Lower leg skin (tissue), 4 donors: ENCODE measurements around the gene ING4. TPM values are rescaled to one million over a fixed set of nuclear protein-coding genes. Genes with fewer than 3 reads are reported as not detected.

Source experiments
- DNase-seq, 2 donors: peaks; one replicate each; pipeline ENCODE4 v3.0.0-alpha.2; 2019; ENCODE audit warnings: low spot score in 2 of 2
- H3K4me3 ChIP-seq: fragments of 200-600 bp; sonication (generic); 2 replicates; pipeline ENCODE4 v1.5.1; 2017; ENCODE audit warnings: mild to moderate bottlenecking, low read depth; ENCODE audit not compliant: poor library complexity, severe bottlenecking
- CTCF ChIP-seq, 3 donors: fragments of 450-650 bp; IDR thresholded peaks; one replicate each; pipeline ENCODE4 v1.5.1; 2016; ENCODE audit warnings: antibody characterized with exemption in 3 of 3, mild to moderate bottlenecking in 3 of 3, moderate library complexity in 2 of 3
- POLR2A ChIP-seq, 2 donors: fragments of 450-650 bp; IDR thresholded peaks; one replicate each; pipeline ENCODE4 v1.6.1; 2016 to 2017; ENCODE audit warnings: antibody characterized with exemption in 2 of 2, mild to moderate bottlenecking in 1 of 2, moderate library complexity in 1 of 2
- WGBS, 2 donors: methylation state at CpG; one replicate each; pipeline ENCODE4 v1.1.5; 2018; 5-methylcytosine and 5-hydroxymethylcytosine counted together
- intact Hi-C: fragments of 100-400 bp; cut with DNase I; formaldehyde crosslinking; loops from one replicate; pipeline ENCODE4 v1.15.0; 2023; ENCODE audit warnings: low total_unique reads
- total RNA-seq, 4 donors: library from RNA; depleted of rRNA; stranded (reverse); fragments of >200 nt; gene quantifications; one replicate each; pipeline ENCODE4 v1.1.0, GENCODE V29; 2016

Gene ING4
- total RNA-seq, 4 donors from 2014 or later: 40.8 to 63.6 (median 56.0) TPM

DNA sequence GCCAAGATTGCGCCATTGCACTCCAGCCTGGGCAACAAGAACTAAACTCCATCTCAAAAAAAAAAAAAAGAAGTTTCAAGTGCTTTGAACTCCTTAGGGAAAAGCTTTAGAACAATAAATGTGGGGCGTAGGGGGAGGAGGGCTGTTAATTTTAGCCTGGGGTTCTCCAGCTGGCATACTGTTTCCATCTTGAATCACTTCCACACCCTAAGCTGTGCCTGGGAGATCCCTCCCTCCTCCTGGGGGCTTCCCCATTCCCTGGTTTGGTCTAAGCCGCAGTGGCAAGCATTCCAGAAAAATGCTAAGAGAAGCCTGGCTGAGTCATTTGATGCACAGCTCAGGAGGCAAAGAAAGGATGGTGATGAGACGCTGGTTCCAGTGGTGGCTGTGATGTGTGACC is 28.6 kb upstream of the ING4 start:
- intact Hi-C loops: no loop called here
- TF ChIP-seq POLR2A (IDR thresholded peaks at IDR 0.05): no peak
- TF ChIP-seq CTCF (IDR thresholded peaks at IDR 0.05): no peak
- WGBS, 2 donors: 57 to 62% methylated on average over 4 of the region's 4 CpGs
- no peak for DNase-seq
- H3K4me3 ChIP-seq: no peak overlapping the region

GRCh38 chr12:6688999-6689882 is 26.3 kb upstream of the ING4 start, which contains the start of gene ZNF384:
TSS of gene ZNF384 (minus strand) at chr12:6689375. CDS start at chr12:6679520, 9,855 bp downstream.
- H3K4me3 ChIP-seq: peak within 1 kb of the TSS; percentile 91
- intact Hi-C loops: no loop called here
- DNase-seq: peak; percentile 98 to 99
- TF ChIP-seq CTCF (IDR thresholded peaks at IDR 0.05): no peak
- peak in 1 of 2 donors; percentile 11 for TF ChIP-seq POLR2A (IDR thresholded peaks at IDR 0.05)
- 0% methylated on average over 72 of the region's 72 CpGs for WGBS, 2 donors

DNA sequence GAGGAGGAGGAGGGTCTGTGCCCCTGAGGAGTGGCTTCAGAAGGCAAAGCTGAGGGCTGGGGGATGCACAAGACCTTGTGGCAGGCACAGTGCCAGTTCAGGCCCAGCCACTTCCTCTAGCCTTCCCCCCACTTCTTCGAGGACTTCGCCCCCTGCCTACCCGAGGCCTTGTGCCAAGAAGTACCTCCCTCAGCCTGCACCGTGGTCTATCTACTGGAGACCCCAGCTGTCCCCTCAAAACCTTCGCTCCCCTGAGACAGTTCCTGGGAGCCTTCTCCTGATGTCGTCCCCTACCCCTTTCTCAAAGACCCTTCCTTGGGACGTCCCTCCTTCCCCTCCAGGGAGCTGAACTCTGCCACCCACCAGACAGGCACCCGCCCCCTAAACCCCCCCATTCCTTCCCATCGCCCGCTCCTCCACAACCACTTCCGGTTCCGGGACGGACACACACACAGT is 25.7 kb upstream of the ING4 start:
- peak overlapping the region; percentile 91 for H3K4me3 ChIP-seq
- intact Hi-C loops: no loop called here
- TF ChIP-seq POLR2A (IDR thresholded peaks at IDR 0.05) (no peak), CTCF (IDR thresholded peaks at IDR 0.05) (no peak)
- DNase-seq: no peak
- 0% methylated on average over 13 of the region's 13 CpGs for WGBS, 2 donors

DNA sequence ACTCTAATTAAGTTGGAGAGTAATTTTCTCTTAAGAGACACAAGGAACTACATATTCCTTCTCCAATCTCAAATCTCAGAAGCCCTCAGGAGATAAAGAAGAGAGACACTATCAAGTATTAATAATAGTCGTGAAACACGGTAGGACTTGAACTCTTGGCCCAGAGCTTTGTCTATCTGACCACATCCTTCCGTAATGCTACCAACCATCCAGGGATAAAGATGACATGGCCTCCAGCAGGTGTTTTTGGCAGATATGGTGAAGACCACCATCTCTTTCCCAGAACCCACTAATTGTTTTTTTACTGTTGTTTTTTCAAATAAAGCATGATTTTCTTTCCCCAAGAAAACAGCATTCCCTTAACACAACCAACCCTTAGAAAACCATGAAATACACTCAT is 22.9 kb upstream of the ING4 start:
- intact Hi-C loops: no loop called here
- 79 to 80% methylated on average over 3 of the region's 3 CpGs for WGBS, 2 donors
- H3K4me3 ChIP-seq: no peak overlapping the region
- no peak for DNase-seq
- no peak for TF ChIP-seq POLR2A (IDR thresholded peaks at IDR 0.05)

DNA sequence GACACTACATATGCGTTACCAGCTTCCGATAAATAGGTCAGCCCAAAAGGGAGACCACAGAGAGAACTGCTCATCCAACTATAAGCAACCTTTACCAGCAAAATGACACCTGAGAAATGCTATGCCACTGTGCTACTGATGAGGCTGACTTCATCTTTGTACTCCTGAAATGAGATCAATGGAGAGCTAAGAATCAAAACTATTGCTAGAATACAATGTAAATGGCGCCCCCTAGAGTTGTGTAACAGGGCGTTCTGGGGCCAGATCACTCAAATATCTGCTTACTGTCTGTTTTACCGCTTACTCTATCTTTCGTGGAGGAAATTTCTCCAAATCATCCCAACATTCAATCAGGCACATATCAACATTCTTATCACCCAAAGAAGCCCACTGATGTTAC is 21.7 kb upstream of the ING4 start:
- 69 to 75% methylated on average over 6 of the region's 6 CpGs for WGBS, 2 donors
- no peak overlapping the region for H3K4me3 ChIP-seq
- TF ChIP-seq CTCF (IDR thresholded peaks at IDR 0.05): no peak
- TF ChIP-seq POLR2A (IDR thresholded peaks at IDR 0.05): no peak
- intact Hi-C loops: no loop called here
- no peak for DNase-seq

GRCh38 chr12:6676962-6677361 is 14.0 kb upstream of the ING4 start:
- TF ChIP-seq CTCF (IDR thresholded peaks at IDR 0.05): no peak
- no peak for TF ChIP-seq POLR2A (IDR thresholded peaks at IDR 0.05)
- intact Hi-C loops: no loop called here
- DNase-seq: no peak
- no peak overlapping the region for H3K4me3 ChIP-seq
- 88 to 96% methylated on average over 5 of the region's 5 CpGs for WGBS, 2 donors
